OCI-LY3 (cell line): ENCODE data around the gene AHRR.
A peak's percentile ranks its signal among the peaks of the same experiment; 100 is the strongest.

Source experiments
- H2AFZ ChIP-seq: fragments of 200-600, 300-600 bp; shearing (Covaris generic); 2 replicates; pipeline ENCODE4 v1.6.0; 2014; ENCODE audit warnings: antibody characterized with exemption, low read depth, low read length
- H3K27ac ChIP-seq: fragments of 200-600, 300-600 bp; sonication (generic); 2 replicates; pipeline ENCODE4 v1.5.1; 2014; ENCODE audit warnings: mild to moderate bottlenecking, low read length, moderate library complexity, mixed read lengths
- H3K27me3 ChIP-seq: fragments of 200-600, 300-600 bp; sonication (generic); 2 replicates; pipeline ENCODE4 v1.6.1; 2014; ENCODE audit warnings: low read depth, low read length, mixed read lengths
- H3K36me3 ChIP-seq: fragments of 200-600, 300-600 bp; sonication (generic); replicated peaks from 2 replicates; pipeline ENCODE3; 2014; ENCODE audit warnings: low read depth, low read length, mixed read lengths
- H3K4me1 ChIP-seq: fragments of 300-600, 200-600 bp; sonication (generic); 2 replicates; pipeline ENCODE4 v1.6.1; 2014; ENCODE audit warnings: low read length, mixed read lengths
- H3K4me2 ChIP-seq: fragments of 200-600, 300-600 bp; sonication (generic); 2 replicates; pipeline ENCODE4 v1.6.1; 2014; ENCODE audit warnings: low read length, mixed read lengths
- H3K4me3 ChIP-seq: fragments of 300-600, 200-600 bp; sonication (generic); 2 replicates; pipeline ENCODE4 v1.5.1; 2014; ENCODE audit warnings: antibody characterized with exemption, mild to moderate bottlenecking, low read length, moderate library complexity
- H3K79me2 ChIP-seq: fragments of 300-600, 200-600 bp; shearing (Covaris generic); 2 replicates; pipeline ENCODE4 v1.6.1; 2014; ENCODE audit warnings: mild to moderate bottlenecking, low read length, mixed read lengths
- H3K9ac ChIP-seq: fragments of 300-600, 200-600 bp; shearing (Covaris generic); 2 replicates; pipeline ENCODE4 v1.6.0; 2014; ENCODE audit warnings: mild to moderate bottlenecking, low read length, moderate library complexity
- H3K9me3 ChIP-seq: fragments of 200-600, 300-600 bp; shearing (Covaris generic); 2 replicates; pipeline ENCODE4 v1.6.1; 2014; ENCODE audit warnings: low read length, mixed read lengths; ENCODE audit not compliant: insufficient read depth
- H4K20me1 ChIP-seq: fragments of 200-600, 300-600 bp; sonication (generic); 2 replicates; pipeline ENCODE4 v1.6.1; 2016; ENCODE audit warnings: low read length, mixed read lengths; ENCODE audit not compliant: insufficient read depth
- CTCF ChIP-seq: fragments of 200-600, 300-600 bp; sonication (generic); IDR thresholded peaks from 2 replicates; pipeline ENCODE4 v1.5.1; 2014; ENCODE audit warnings: antibody characterized with exemption, low read length, low read depth
- EZH2phosphoT487 ChIP-seq: fragments of 200-600 bp; shearing (Covaris generic); IDR thresholded peaks from 2 replicates; pipeline ENCODE4 v1.6.1; 2018; ENCODE audit warnings: antibody characterized with exemption, mixed run types, low read depth

The AHRR gene

GRCh38 chr5:442335-443238 is 121.1 kb downstream of the AHRR start, which contains the start of gene EXOC3:
Gene EXOC3, plus strand, starts transcription at chr5:443176. Its CDS starts 3,030 bp downstream, at chr5:446206.
- Histone ChIP-seq H4K20me1 (no peaks in the 10 kb centered on the region), H3K4me3 (peak within 1 kb of the TSS; percentile 99), H3K79me2 (peaks cover 29% of the 10 kb centered on the region), H3K4me2 (peak within 1 kb of the TSS; percentile 89), H3K36me3 (peaks cover 7% of the 10 kb centered on the region), H3K27me3 (no peaks in the 10 kb centered on the region), H3K27ac (peak within 1 kb of the TSS; percentile 23), H3K4me1 (peaks cover 22% of the 10 kb centered on the region), H3K9ac (peak within 1 kb of the TSS; percentile 88), H3K9me3 (no peaks in the 10 kb centered on the region), H2AFZ (peak within 1 kb of the TSS; percentile 54; the same call in 1 of the 2 replicates)
- TF ChIP-seq EZH2phosphoT487 = no peak
- no peak for TF ChIP-seq CTCF

DNA sequence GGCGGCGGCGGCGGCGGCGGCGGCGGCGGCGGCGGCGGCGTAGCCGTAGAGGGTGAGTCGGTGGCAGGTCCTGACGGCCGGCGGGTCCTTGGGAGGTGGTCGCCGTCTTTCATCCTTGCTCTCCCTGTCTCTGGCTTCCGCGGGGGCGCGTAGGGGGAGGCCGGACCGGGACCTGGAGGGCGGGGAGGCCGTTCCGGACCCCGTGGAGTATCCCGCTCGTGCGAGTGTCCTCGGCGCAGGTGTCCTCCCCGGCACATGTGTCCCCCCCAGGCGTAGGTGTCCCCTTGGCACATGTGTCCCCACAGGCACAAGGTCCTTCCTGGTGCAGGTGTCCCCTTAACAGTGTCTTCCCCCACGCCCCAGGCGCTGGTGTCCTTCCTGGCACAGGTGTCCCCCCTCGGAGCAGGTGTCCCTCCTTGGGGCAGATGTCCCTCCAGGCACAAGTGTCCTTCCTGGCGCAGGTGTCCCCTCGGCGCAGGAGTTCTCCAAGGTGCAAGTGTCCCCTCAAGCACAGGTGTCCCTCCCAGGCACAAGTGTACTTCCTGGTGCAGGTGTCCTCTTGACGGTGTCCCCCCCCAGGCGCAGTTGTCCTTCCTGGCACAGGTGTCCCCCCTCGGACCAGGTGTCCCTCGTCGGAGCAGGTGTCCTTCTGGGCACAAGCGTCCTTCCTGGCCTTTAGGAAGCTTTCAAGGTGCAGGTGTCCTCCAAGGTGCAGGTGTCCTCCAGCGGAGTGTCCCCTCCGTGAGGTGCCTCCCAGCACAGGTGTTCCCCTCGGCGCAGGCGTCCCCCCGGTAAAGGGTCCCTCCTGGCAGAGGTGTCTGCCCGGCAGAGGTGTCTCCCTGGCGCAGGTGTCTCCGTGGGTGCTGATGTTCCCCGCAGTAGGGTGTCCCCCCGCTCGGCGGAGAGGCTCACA is 122.0 kb downstream of the AHRR start:
- H3K4me3 ChIP-seq = peak overlapping the region; percentile 99

GRCh38 chr5:444226-444625 is 122.7 kb downstream of the AHRR start:
- peaks cover 29% of the 10 kb centered on the region for H3K79me2 ChIP-seq
- H3K27me3 ChIP-seq = no peaks in the 10 kb centered on the region
- peak overlapping the region; percentile 89 for H3K4me2 ChIP-seq
- no peak overlapping the region for H3K27ac ChIP-seq
- peak overlapping the region; percentile 99 for H3K4me3 ChIP-seq
- peaks cover 22% of the 10 kb centered on the region for H3K4me1 ChIP-seq
- TF ChIP-seq CTCF = no peak
- TF ChIP-seq EZH2phosphoT487 = no peak
- no peak overlapping the region for H2AFZ ChIP-seq
- peak overlapping the region; percentile 88; the same call in 1 of the 2 replicates for H3K9ac ChIP-seq
- H4K20me1 ChIP-seq = no peaks in the 10 kb centered on the region
- no peaks in the 10 kb centered on the region for H3K9me3 ChIP-seq
- H3K36me3 ChIP-seq = peaks cover 21% of the 10 kb centered on the region

More for the DNA sequence above, 122.0 kb downstream of the AHRR start:
- Histone ChIP-seq H3K36me3 (peaks cover 15% of the 10 kb centered on the region), H4K20me1 (no peaks in the 10 kb centered on the region), H3K9me3 (no peaks in the 10 kb centered on the region), H2AFZ (0 out of 2 replicates have a peak overlapping the region, but pooled peaks have one; percentile 21), H3K4me1 (peaks cover 22% of the 10 kb centered on the region), H3K9ac (peak overlapping the region; percentile 88), H3K27ac (peak overlapping the region; percentile 16; the same call in 1 of the 2 replicates), H3K27me3 (no peaks in the 10 kb centered on the region), H3K79me2 (peaks cover 29% of the 10 kb centered on the region), H3K4me2 (peak overlapping the region; percentile 89)
- TF ChIP-seq EZH2phosphoT487 (no peak), CTCF (no peak)
